Dermis microvascular lymphatic vessel endothelial cell (primary cell): ENCODE measurements around the gene TOLLIP. TPM values are rescaled to one million over a fixed set of nuclear protein-coding genes. Genes with fewer than 3 reads are reported as not detected.
"Not testable (repeated sequence)": the region's sequence is repeated elsewhere in the genome, so short reads cannot be mapped to it uniquely, and the experiment has no call there.

Experiments
- DNase-seq, 2 donors: peaks; one replicate each; pipeline versions ENCODE4 v3.0.0 to v3.0.0-alpha.2; 2010; ENCODE audit warnings: low read depth in 2 of 2
- total RNA-seq: library from RNA; depleted of rRNA; stranded (reverse); fragments of >200 nt; gene quantifications from 2 replicates; pipeline ENCODE4 v1.2.1, GENCODE V29; 2014

Gene TOLLIP
- total RNA-seq, 1 donor from 2014 or later = 16.6 TPM

DNA sequence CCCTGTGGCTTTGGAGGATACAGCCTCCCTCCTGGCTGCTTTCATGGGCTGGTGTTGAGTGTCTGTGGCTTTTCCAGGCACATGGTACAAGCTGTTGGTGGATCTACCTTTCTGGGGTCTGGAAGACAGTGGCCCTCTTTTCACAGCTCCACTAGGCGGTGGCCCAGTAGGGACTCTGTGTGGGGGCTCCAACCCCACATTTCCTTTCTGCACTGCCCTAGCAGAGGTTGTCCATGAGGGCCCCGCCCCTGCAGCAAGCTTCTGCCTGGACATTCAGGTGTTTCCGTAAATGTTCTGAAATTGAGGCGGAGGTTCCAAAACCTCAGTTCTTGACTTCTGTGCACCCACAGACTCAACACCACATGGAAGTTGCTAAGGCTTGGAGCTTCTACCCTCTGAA is 44.0 kb downstream of the TOLLIP start:
- not testable (repeated sequence) for DNase-seq

DNA sequence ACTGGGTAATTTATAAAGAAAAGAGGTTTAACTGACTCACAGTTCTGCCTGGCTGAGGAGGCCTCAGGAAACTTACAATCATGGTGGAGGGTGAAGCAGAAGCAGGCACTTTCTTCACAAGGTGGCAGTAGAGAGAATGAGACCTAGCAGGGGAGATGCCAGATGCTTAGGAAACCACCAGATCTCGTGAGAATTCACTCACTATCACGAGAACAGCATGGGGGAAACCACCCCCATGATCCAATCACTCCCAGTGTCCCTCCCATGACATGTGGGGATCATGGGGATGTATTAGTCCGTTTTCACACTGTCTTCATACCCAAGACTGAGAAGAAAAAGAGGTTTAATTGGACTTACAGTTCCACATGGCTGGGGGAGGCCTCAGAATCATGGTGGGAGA is 45.0 kb downstream of the TOLLIP start:
- peak; percentile 50 to 76 for DNase-seq

DNA sequence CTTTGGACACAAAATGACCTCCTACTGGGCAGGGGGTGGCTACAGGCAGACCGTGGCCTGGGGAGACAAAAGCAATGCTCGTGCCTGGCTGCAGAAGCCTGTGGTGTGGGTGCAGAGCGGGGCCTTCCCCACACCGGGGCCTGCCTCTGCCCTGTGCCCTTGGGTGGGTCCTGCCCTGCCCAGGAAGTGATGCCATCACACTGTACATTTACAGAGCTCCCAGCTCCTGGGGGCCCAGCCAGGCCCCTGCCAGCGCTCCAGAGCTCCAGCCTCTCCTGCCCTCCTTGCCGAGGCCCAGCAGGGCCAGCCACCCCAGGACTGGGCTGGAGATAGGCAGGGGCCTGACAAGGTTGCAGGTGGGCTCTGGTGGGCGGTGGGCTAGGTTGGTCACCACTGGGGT is 46.4 kb downstream of the TOLLIP start:
- DNase-seq = no peak

GRCh38 chr11:1262172-1263006 is 47.0 kb downstream of the TOLLIP start:
- peak; percentile 77 to 93 for DNase-seq

DNA sequence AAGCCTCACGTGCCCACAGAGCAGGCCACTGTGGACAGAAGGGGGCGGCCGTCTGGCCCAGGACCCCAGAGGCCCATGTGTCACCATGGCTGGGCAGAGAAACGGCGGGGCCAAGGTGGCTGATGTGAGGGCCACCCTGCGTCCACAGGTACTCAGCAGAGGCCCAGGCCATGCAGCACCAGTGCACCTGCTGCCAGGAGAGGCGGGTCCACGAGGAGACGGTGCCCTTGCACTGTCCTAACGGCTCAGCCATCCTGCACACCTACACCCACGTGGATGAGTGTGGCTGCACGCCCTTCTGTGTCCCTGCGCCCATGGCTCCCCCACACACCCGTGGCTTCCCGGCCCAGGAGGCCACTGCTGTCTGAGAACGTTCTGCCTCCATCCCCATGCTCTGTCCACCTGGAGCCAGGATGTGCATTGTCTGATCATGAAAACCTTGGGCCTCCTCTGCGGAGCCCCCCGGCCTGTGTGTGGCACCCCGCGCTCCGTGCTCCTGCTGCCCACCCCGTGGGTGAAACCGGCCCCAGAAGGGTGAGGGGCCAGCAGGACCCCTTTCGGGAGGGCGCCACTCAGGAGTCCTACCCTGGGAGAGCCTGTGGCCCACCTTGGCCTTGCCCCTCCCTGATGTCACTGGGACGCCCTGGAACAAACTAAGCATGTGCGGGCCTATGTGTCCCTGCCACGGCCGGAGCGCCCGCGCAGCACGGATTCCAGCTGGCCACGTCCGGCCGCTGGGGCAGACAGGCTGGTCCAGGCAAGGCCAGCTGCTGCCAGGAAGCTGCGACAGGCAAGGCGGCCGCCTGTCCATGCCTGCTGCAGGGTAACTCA is 48.0 kb downstream of the TOLLIP start:
- DNase-seq = no peak

- DNase-seq = no peak
Observed at GRCh38 chr11:1260620-1261019, 48.8 kb downstream of the TOLLIP start.

- peak in 1 of 2 donors; percentile 37 for DNase-seq
Observed at GRCh38 chr11:1260023-1260501, 49.4 kb downstream of the TOLLIP start.

DNA sequence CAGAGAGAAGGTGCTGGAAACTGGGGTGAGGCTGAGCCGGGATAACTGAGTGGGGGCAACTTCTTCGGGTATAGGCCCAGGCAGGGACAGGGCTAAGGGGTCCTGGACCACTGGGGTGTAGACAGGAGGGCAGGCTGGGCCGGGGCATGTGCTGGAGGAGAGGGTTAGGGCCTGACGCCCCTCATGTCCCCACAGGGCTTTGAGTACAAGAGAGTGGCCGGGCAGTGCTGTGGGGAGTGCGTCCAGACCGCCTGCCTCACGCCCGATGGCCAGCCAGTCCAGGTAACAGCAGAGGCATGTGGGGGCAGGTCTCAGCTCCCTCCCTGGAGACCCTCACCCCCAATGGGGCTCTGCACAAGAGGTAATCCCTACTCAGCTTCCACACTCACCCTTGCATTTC is 49.9 kb downstream of the TOLLIP start:
- DNase-seq = no peak

DNA sequence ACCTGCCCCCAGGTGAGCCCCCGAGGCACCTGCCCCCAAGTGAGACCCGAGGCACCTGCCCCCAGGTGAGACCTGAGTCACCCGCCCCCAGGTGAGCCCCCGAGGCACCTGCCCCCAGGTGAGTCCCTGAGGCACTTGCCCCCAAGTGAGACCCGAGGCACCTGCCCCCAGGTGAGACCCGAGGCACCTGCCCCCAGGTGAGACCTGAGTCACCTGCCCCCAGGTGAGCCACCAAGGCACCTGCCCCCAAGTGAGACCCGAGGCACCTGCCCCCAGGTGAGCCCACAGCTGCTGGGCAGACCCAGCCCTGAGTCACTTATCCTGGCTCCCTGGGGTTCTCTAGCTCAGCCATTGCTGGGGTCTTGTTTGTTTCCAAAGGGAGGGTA is 50.4 kb downstream of the TOLLIP start:
- no peak for DNase-seq

GRCh38 chr11:1258401-1259075 is 50.9 kb downstream of the TOLLIP start:
- no peak for DNase-seq

DNA sequence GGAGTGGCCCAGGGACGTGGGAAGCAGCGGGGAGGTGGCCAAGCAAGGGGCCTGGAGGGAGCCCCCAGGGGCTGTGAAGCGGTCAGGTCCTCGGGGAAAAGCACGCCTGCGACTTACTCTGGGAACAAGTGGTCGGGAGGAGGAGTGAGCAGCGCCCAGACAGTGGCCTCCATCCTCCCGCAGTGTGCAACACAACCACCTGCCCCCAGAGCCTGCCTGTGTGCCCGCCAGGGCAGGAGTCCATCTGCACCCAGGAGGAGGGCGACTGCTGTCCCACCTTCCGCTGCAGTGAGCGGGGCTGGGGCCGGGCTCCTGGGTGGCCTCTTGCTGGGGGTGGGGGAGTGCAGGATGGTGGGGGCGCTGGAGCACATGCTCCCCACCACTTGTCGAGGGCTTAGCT is 51.5 kb downstream of the TOLLIP start:
- DNase-seq = no peak

DNA sequence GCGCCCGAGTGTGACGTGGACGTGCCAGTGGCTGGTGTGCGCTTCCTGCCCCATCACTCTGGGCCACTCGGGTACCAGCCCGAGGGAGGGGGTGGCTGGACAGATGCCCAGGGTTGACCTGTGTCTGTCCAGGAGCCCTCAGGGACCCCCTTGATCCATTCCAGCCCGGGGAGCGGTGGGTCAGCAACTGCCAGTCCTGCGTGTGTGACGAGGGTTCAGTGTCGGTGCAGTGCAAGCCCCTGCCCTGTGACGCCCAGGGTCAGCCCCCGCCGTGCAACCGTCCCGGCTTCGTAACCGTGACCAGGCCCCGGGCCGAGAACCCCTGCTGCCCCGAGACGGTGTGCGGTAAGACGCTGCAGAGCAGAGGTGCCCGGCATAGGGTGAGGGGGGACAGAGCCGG is 52.1 kb downstream of the TOLLIP start:
- DNase-seq = no peak

DNA sequence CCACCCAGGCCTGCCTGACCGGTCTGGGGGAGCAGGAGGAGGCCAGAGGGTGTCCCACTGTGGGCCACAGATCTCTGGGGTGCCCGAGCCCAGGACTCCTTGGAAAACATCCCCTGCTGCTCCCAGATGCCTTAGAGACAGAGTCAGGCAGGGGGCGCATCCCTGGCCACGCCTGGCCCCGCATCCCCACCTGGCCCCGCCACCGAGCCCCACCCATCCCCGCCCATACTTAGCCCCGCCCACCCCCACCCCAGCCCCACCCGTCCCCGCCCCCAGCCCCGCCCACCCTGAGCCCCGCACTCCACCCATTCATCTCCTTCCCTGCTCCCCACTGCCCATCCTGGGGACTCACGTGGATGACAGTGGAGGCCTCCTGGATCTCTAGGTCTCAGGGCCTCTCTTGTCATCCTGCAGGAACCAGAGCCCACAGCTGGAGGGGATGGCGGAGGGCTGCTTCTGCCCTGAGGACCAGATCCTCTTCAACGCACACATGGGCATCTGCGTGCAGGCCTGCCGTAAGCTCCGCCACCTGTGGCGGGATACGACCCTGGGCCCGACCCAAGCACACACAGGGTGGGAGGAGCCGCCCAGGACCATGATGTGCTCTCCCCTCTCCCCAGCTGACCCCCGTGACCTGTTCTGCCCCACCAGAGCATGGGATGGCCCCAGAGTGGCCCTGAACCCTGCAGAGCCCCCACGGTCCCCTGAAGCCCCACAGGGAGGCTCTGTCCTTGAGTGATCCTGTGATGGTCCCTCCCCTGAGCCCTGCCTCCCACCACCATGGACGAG is 53.0 kb downstream of the TOLLIP start:
- DNase-seq = no peak

DNA sequence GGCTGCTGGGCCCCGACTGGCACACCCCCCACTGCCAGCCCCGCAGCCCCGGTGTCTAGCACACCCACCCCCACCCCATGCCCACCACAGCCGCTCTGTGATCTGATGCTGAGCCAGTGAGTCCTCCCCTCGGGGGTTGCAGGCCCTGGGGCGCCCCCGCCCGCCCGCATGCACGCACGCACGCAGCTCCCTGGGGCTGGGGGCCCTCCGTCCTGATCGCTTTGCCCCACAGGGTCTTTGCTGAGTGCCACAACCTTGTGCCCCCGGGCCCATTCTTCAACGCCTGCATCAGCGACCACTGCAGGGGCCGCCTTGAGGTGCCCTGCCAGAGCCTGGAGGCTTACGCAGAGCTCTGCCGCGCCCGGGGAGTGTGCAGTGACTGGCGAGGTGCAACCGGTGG is 54.3 kb downstream of the TOLLIP start:
- no peak for DNase-seq

DNA sequence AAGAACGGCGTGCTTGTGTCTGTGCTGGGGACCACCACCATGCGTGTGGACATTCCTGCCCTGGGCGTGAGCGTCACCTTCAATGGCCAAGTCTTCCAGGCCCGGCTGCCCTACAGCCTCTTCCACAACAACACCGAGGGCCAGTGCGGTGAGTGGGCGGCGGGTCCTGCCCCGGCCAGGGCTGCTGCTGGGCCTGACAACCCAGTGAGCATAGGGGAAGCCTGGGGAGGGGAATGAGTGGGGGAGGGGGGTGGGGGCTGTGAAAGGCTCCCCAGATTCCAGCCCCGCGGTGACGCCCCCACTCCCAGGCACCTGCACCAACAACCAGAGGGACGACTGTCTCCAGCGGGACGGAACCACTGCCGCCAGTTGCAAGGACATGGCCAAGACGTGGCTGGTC is 54.7 kb downstream of the TOLLIP start:
- DNase-seq = no peak

DNA sequence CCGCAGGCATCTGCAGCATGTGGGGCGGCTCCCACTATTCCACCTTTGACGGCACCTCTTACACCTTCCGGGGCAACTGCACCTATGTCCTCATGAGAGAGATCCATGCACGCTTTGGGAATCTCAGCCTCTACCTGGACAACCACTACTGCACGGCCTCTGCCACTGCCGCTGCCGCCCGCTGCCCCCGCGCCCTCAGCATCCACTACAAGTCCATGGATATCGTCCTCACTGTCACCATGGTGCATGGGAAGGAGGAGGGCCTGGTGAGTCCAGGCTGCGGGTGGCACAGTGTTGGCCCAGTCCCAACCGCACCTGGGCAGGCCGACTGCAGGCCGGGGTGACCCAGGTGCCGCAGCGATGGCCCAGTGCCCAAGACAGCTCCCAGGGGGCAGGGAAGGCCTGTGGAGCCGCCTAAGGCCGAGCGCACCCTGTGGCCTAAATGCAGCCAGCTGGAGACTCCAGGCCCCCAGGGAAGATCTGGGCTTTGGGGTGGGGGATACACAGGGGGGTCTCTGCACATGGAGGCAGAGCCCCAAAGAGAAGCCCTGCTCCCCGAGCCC is 55.3 kb downstream of the TOLLIP start:
- no peak for DNase-seq

GRCh38 chr11:1253103-1253485 is 56.3 kb downstream of the TOLLIP start:
- no peak for DNase-seq

- DNase-seq = no peak
Observed at GRCh38 chr11:1252371-1253102, 56.9 kb downstream of the TOLLIP start.

DNA sequence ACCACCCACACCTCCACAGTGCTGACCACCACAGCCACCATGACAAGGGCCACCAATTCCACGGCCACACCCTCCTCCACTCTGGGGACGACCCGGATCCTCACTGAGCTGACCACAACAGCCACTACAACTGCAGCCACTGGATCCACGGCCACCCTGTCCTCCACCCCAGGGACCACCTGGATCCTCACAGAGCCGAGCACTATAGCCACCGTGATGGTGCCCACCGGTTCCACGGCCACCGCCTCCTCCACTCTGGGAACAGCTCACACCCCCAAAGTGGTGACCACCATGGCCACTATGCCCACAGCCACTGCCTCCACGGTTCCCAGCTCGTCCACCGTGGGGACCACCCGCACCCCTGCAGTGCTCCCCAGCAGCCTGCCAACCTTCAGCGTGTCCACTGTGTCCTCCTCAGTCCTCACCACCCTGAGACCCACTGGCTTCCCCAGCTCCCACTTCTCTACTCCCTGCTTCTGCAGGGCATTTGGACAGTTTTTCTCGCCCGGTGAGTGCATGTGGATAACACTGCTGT is 58.1 kb downstream of the TOLLIP start:
- no peak for DNase-seq

GRCh38 chr11:1250411-1250810 is 59.0 kb downstream of the TOLLIP start:
- not testable (repeated sequence) for DNase-seq
